Endodermal cell (in vitro differentiated cells): ENCODE data around the gene TMEM190. TPM values are rescaled to one million over a fixed set of nuclear protein-coding genes. Genes with fewer than 3 reads are reported as not detected.

Source experiments
- DNase-seq: peaks from one replicate; pipeline ENCODE4 v3.0.0-alpha.2; 2017
- H3K27ac ChIP-seq: 2 replicates; pipeline ENCODE4 v1.5.1; 2013; ENCODE audit warnings: mild to moderate bottlenecking, low read depth, low read length, moderate library complexity
- H3K27me3 ChIP-seq: 2 replicates; pipeline ENCODE4 v1.6.1; 2013; ENCODE audit warnings: mild to moderate bottlenecking, low read length, moderate library complexity; ENCODE audit not compliant: insufficient read depth, control insufficient read depth, poor library complexity, severe bottlenecking
- H3K36me3 ChIP-seq: 2 replicates; pipeline ENCODE4 v1.7.0; 2013; ENCODE audit warnings: mild to moderate bottlenecking, low read length, moderate library complexity; ENCODE audit not compliant: control insufficient read depth, insufficient read depth
- H3K4me1 ChIP-seq: one replicate; pipeline ENCODE4 v1.7.0; 2013; ENCODE audit warnings: low read length; ENCODE audit not compliant: control insufficient read depth, insufficient read depth
- H3K4me3 ChIP-seq: 2 replicates; pipeline ENCODE4 v1.5.1; 2013; ENCODE audit warnings: mild to moderate bottlenecking, low read length, moderate library complexity
- H3K9ac ChIP-seq: 2 replicates; pipeline ENCODE4 v1.6.1; 2013; ENCODE audit warnings: mild to moderate bottlenecking, low read length, moderate library complexity; ENCODE audit not compliant: poor library complexity, severe bottlenecking; ENCODE audit errors: extremely low read depth
- H3K9me3 ChIP-seq: 2 replicates; pipeline ENCODE4 v1.6.1; 2013; ENCODE audit warnings: mild to moderate bottlenecking, low read length, moderate library complexity; ENCODE audit not compliant: control insufficient read depth
- H3K27ac Mint-ChIP-seq: 2 replicates; pipeline ENCODE4 v1.8.0; 2020; ENCODE audit warnings: mixed read lengths
- H3K27me3 Mint-ChIP-seq: 2 replicates; pipeline ENCODE4 v1.8.0; 2021; ENCODE audit warnings: mild to moderate bottlenecking, mixed read lengths; ENCODE audit not compliant: insufficient read depth
- H3K36me3 Mint-ChIP-seq: 2 replicates; pipeline ENCODE4 v1.8.0; 2020; ENCODE audit warnings: low read depth, mixed read lengths
- H3K4me1 Mint-ChIP-seq: 2 replicates; pipeline ENCODE4 v1.8.0; 2020; ENCODE audit warnings: mixed read lengths
- H3K4me3 Mint-ChIP-seq: 2 replicates; pipeline ENCODE4 v1.8.0; 2020; ENCODE audit warnings: mild to moderate bottlenecking, moderate library complexity, mixed read lengths
- H3K9me3 Mint-ChIP-seq: 2 replicates; pipeline ENCODE4 v1.8.0; 2020; ENCODE audit warnings: mild to moderate bottlenecking, mixed read lengths
- CTCF ChIP-seq: fragments of 200-600 bp; sonication (generic); conservative IDR thresholded peaks from 2 replicates; pipeline ENCODE4 v1.5.0; 2021; ENCODE audit warnings: antibody characterized with exemption, mild to moderate bottlenecking
- WGBS, 2 experiments: methylation state at CpG; one replicate each; pipeline versions ENCODE4 v1.1.5 to v1.1.7; 2013; ENCODE audit warnings: missing lambda C conversion rate in 2 of 2, mixed read lengths in 1 of 2; ENCODE audit not compliant: insufficient coverage in 1 of 2, insufficient read length in 1 of 2; 5-methylcytosine and 5-hydroxymethylcytosine counted together
- total RNA-seq, 2 donors: library from RNA; stranded (reverse); fragmentation: NEBNext Ultra II Directional in 1 of 2; extraction: Animal tissue kit (Norgen Biotek cat#: 25700) in 1 of 2; gene quantifications; 2 replicates in 1 of 2; 3 replicates in 1 of 2; pipeline ENCODE4 v1.2.1, GENCODE V29; 2021

TMEM190 gene
- total RNA-seq, 2 donors from 2014 or later = 1.2 TPM; not detected in 1

- Histone ChIP-seq H3K4me3 (no peak overlapping the region), H3K9me3 (no peaks in the 10 kb centered on the region), H3K36me3 (no peaks in the 10 kb centered on the region), H3K4me1 (no peaks in the 10 kb centered on the region), H3K27me3 (peaks cover 23% of the 10 kb centered on the region), H3K9ac (no peak overlapping the region), H3K27ac (no peak overlapping the region)
- Mint-ChIP-seq H3K9me3 (no peaks in the 10 kb centered on the region), H3K4me1 (no peaks in the 10 kb centered on the region), H3K27ac (no peak overlapping the region), H3K27me3 (peaks cover 39% of the 10 kb centered on the region), H3K36me3 (no peaks in the 10 kb centered on the region), H3K4me3 (no peak overlapping the region)
- no peak for TF ChIP-seq CTCF
- DNase-seq = no peak
- 79 to 82% methylated on average over 7 to 8 of the region's 8 CpGs for WGBS, 2 experiments
These were observed 11.4 kb upstream of the TMEM190 start for GRCh38 chr19:55365245-55365644.

GRCh38 chr19:55365964-55366363 is 10.7 kb upstream of the TMEM190 start:
- no peak for TF ChIP-seq CTCF
- Histone ChIP-seq H3K27me3 (peaks cover 29% of the 10 kb centered on the region), H3K36me3 (no peaks in the 10 kb centered on the region), H3K27ac (no peak overlapping the region), H3K4me1 (no peaks in the 10 kb centered on the region), H3K4me3 (no peak overlapping the region), H3K9ac (no peak overlapping the region), H3K9me3 (no peaks in the 10 kb centered on the region)
- no peak overlapping the region for H3K27ac Mint-ChIP-seq
- 89 to 94% methylated on average over 8 to 19 of the region's 19 CpGs for WGBS, 2 experiments
- H3K4me3 Mint-ChIP-seq = no peak overlapping the region
- peaks cover 45% of the 10 kb centered on the region for H3K27me3 Mint-ChIP-seq
- H3K9me3 Mint-ChIP-seq = no peaks in the 10 kb centered on the region
- DNase-seq = no peak
- no peaks in the 10 kb centered on the region for H3K4me1 Mint-ChIP-seq
- no peaks in the 10 kb centered on the region for H3K36me3 Mint-ChIP-seq

- Mint-ChIP-seq H3K9me3 (no peaks in the 10 kb centered on the region), H3K4me3 (no peak overlapping the region), H3K27ac (no peak overlapping the region), H3K36me3 (no peaks in the 10 kb centered on the region), H3K4me1 (no peaks in the 10 kb centered on the region), H3K27me3 (peaks cover 54% of the 10 kb centered on the region)
- H3K9ac ChIP-seq = no peak overlapping the region
- no peak overlapping the region for H3K4me3 ChIP-seq
- H3K4me1 ChIP-seq = no peaks in the 10 kb centered on the region
- no peak for TF ChIP-seq CTCF
- H3K27me3 ChIP-seq = peaks cover 37% of the 10 kb centered on the region
- DNase-seq = no peak
- H3K9me3 ChIP-seq = no peaks in the 10 kb centered on the region
- H3K27ac ChIP-seq = no peak overlapping the region
- H3K36me3 ChIP-seq = no peaks in the 10 kb centered on the region
- 91% methylated on average over 1 of the region's 3 CpGs; no CpG with 5 or more reads in 1 of the 2 experiments for WGBS, 2 experiments
These were observed 9.8 kb upstream of the TMEM190 start for GRCh38 chr19:55366790-55367189.
